ENCODE data around the gene FLT3.

GRCh38 chr13:28117689-28118377 is 17.5 kb upstream of the FLT3 start:
- TF ChIP-seq CTCF (conservative IDR thresholded peaks at IDR 0.05) = no peak
- TF ChIP-seq ZFX (IDR thresholded peaks at IDR 0.05) = no peak

All from C4-2B (cell line).